ENCODE results near the gene EPB41L1.

The EPB41L1 gene

GRCh38 chr20:36202891-36203338, 48.4 kb downstream of the EPB41L1 start:
- peak; percentile 88 for DNase-seq (ENCODE audit: low spot score)
- in situ Hi-C loops (cut with MboI; ENCODE audit: low sequenced_read_pairs, unreplicated experiment): loop anchor here (10.0 to 25.0 kb wide), 2 partner anchors 232 to 684 kb away; partner anchors contain the start of gene TLDC2
- peak; percentile 100 for TF ChIP-seq CTCF (IDR thresholded peaks at IDR 0.05; ENCODE audit: borderline replicate concordance, control extremely low read depth, extremely low read depth, insufficient read depth, missing control alignments)

- in situ Hi-C loops (cut with MboI; ENCODE audit: low sequenced_read_pairs, unreplicated experiment): loop anchor here (10.0 to 25.0 kb wide), 2 partner anchors 231 to 683 kb away; partner anchors contain the start of gene TLDC2
- TF ChIP-seq CTCF (IDR thresholded peaks at IDR 0.05; ENCODE audit: borderline replicate concordance, control extremely low read depth, extremely low read depth, insufficient read depth, missing control alignments): no peak
- DNase-seq (ENCODE audit: low spot score): no peak
These were observed 49.3 kb downstream of the EPB41L1 start for GRCh38 chr20:36203861-36204260.

GRCh38 chr20:36205026-36205425, 50.5 kb downstream of the EPB41L1 start:
- in situ Hi-C loops (cut with MboI; ENCODE audit: low sequenced_read_pairs, unreplicated experiment): loop anchor here (10.0 to 25.0 kb wide), 2 partner anchors 230 to 682 kb away; partner anchors contain the start of gene TLDC2
- no peak for DNase-seq (ENCODE audit: low spot score)
- TF ChIP-seq CTCF (IDR thresholded peaks at IDR 0.05; ENCODE audit: borderline replicate concordance, control extremely low read depth, extremely low read depth, insufficient read depth, missing control alignments): no peak

- no peak for TF ChIP-seq CTCF (IDR thresholded peaks at IDR 0.05; ENCODE audit: borderline replicate concordance, control extremely low read depth, extremely low read depth, insufficient read depth, missing control alignments)
- no peak for DNase-seq (ENCODE audit: low spot score)
- in situ Hi-C loops (cut with MboI; ENCODE audit: low sequenced_read_pairs, unreplicated experiment): loop anchor here (10.0 to 25.0 kb wide), 2 partner anchors 229 to 681 kb away; partner anchors contain the start of gene TLDC2
These were observed 51.5 kb downstream of the EPB41L1 start for GRCh38 chr20:36206068-36206467.

- in situ Hi-C loops (cut with MboI; ENCODE audit: low sequenced_read_pairs, unreplicated experiment): loop anchor here (10.0 to 25.0 kb wide), 2 partner anchors 228 to 681 kb away; partner anchors contain the start of gene TLDC2
- TF ChIP-seq CTCF (IDR thresholded peaks at IDR 0.05; ENCODE audit: borderline replicate concordance, control extremely low read depth, extremely low read depth, insufficient read depth, missing control alignments): no peak
- no peak for DNase-seq (ENCODE audit: low spot score)
These were observed 52.1 kb downstream of the EPB41L1 start for GRCh38 chr20:36206641-36207040.

GRCh38 chr20:36207602-36208001, 53.1 kb downstream of the EPB41L1 start:
- no peak for DNase-seq (ENCODE audit: low spot score)
- in situ Hi-C loops (cut with MboI; ENCODE audit: low sequenced_read_pairs, unreplicated experiment): loop anchor here (10.0 to 25.0 kb wide), 2 partner anchors 227 to 680 kb away; partner anchors contain the start of gene TLDC2
- TF ChIP-seq CTCF (IDR thresholded peaks at IDR 0.05; ENCODE audit: borderline replicate concordance, control extremely low read depth, extremely low read depth, insufficient read depth, missing control alignments): no peak
